IMR-90 (cell line): Measurements from ENCODE around the gene TIAM2. TPM values are rescaled to one million over a fixed set of nuclear protein-coding genes. Genes with fewer than 3 reads are reported as not detected.

ENCODE experiments used
- ATAC-seq: fragments of 200-7000 bp; cut with Tn5 transposase; 2 replicates; pipeline ENCODE4 v1.9.1; 2020; ENCODE audit warnings: low read depth, mild to moderate bottlenecking, moderate library complexity
- BruUV-seq: library from RNA; stranded (reverse); fragments of 400-500 nt; replicated peaks from 2 replicates; lab custom pipeline; 2021; lab: Mats Ljungman, UMichigan
- CTCF ChIA-PET: fragments of 300-600 bp; formaldehyde crosslinking; extraction: SDS; loops from one replicate; lab custom pipeline; 2021; ENCODE audit warnings: antibody characterized with exemption; lab: Yijun Ruan, JAX
- POLR2A ChIA-PET: fragments of 300-600 bp; sonication (Branson Sonifier 250); formaldehyde crosslinking; loops from one replicate; lab custom pipeline; 2022; ENCODE audit warnings: antibody characterized with exemption; ENCODE audit not compliant: unreplicated experiment; lab: Charles Lee
- DNase-seq: peaks from one replicate; pipeline ENCODE4 v3.0.0; 2013
- H2AFZ ChIP-seq: replicated peaks from 2 replicates; pipeline ENCODE3; 2013; ENCODE audit warnings: low read length, mild to moderate bottlenecking; ENCODE audit not compliant: poor library complexity
- H2AK5ac ChIP-seq: 2 replicates; pipeline ENCODE4 v1.6.1; 2013; ENCODE audit warnings: low read depth, low read length, inconsistent platforms
- H2AK9ac ChIP-seq: replicated peaks from 2 replicates; pipeline ENCODE3; 2013; ENCODE audit warnings: mild to moderate bottlenecking, low read depth, low read length, moderate library complexity; ENCODE audit not compliant: poor library complexity
- H2BK120ac ChIP-seq: 2 replicates; pipeline ENCODE4 v1.6.1; 2013; ENCODE audit warnings: low read depth, low read length, inconsistent platforms
- H2BK15ac ChIP-seq: 3 replicates; pipeline ENCODE4 v1.6.1; 2013; ENCODE audit warnings: low read depth, low read length, inconsistent platforms
- H2BK20ac ChIP-seq: 2 replicates; pipeline ENCODE4 v1.6.1; 2013; ENCODE audit warnings: low read depth, mild to moderate bottlenecking, inconsistent platforms, low read length, moderate library complexity
- H2BK5ac ChIP-seq: 2 replicates; pipeline ENCODE4 v1.6.1; 2013; ENCODE audit warnings: mild to moderate bottlenecking, low read depth, low read length, inconsistent platforms; ENCODE audit not compliant: poor library complexity, severe bottlenecking
- H3K14ac ChIP-seq: replicated peaks from 2 replicates; pipeline ENCODE4 v1.6.1; 2013; ENCODE audit warnings: low read depth, low read length, inconsistent platforms
- H3K18ac ChIP-seq: 2 replicates; pipeline ENCODE4 v1.6.1; 2013; ENCODE audit warnings: low read depth, low read length, control low read depth
- H3K23ac ChIP-seq: 2 replicates; pipeline ENCODE4 v1.6.1; 2013; ENCODE audit warnings: low read depth, low read length, inconsistent platforms
- H3K27ac ChIP-seq: 2 replicates; pipeline ENCODE4 v1.5.1; 2013; ENCODE audit warnings: mild to moderate bottlenecking, control low read depth, low read length; ENCODE audit not compliant: insufficient read depth
- H3K27me3 ChIP-seq: 2 replicates; pipeline ENCODE4 v1.6.1; 2013; ENCODE audit warnings: low read length; ENCODE audit not compliant: control insufficient read depth, insufficient read depth
- H3K36me3 ChIP-seq: 2 replicates; pipeline ENCODE4 v1.6.1; 2013; ENCODE audit warnings: low read length, mixed read lengths; ENCODE audit not compliant: control insufficient read depth, insufficient read depth
- H3K4ac ChIP-seq: 2 replicates; pipeline ENCODE4 v1.6.1; 2013; ENCODE audit warnings: low read depth, low read length, inconsistent platforms
- H3K4me1 ChIP-seq: 2 replicates; pipeline ENCODE4 v1.6.1; 2013; ENCODE audit warnings: low read length, mixed read lengths; ENCODE audit not compliant: control insufficient read depth, insufficient read depth
- H3K4me2 ChIP-seq: 2 replicates; pipeline ENCODE4 v1.6.1; 2013; ENCODE audit warnings: low read depth, mild to moderate bottlenecking, control low read depth, low read length, moderate library complexity
- H3K4me3 ChIP-seq: 2 replicates; pipeline ENCODE4 v1.5.1; 2013; ENCODE audit warnings: low read depth, mild to moderate bottlenecking, control low read depth, low read length, moderate library complexity; ENCODE audit not compliant: insufficient read depth
- H3K56ac ChIP-seq: 2 replicates; pipeline ENCODE4 v1.6.1; 2013; ENCODE audit warnings: low read length, inconsistent platforms; ENCODE audit not compliant: insufficient read depth; ENCODE audit errors: extremely low read depth
- H3K79me1 ChIP-seq, 2 experiments: 2 replicates each; pipeline ENCODE4 v1.6.1; 2013; ENCODE audit warnings: low read length in 2 of 2, inconsistent platforms in 1 of 2, low read depth in 1 of 2
- H3K9ac ChIP-seq: 2 replicates; pipeline ENCODE4 v1.6.1; 2013; ENCODE audit warnings: low read depth, low read length, control low read depth
- H3K9me1 ChIP-seq: 2 replicates; pipeline ENCODE4 v1.6.1; 2013; ENCODE audit warnings: low read length, inconsistent platforms; ENCODE audit not compliant: insufficient read depth
- H3K9me3 ChIP-seq: 2 replicates; pipeline ENCODE4 v1.6.1; 2013; ENCODE audit warnings: low read length; ENCODE audit not compliant: control insufficient read depth, insufficient read depth
- H4K20me1 ChIP-seq: 2 replicates; pipeline ENCODE4 v1.6.1; 2013; ENCODE audit warnings: low read length, inconsistent platforms; ENCODE audit not compliant: insufficient read depth
- H4K5ac ChIP-seq: 2 replicates; pipeline ENCODE4 v1.6.1; 2013; ENCODE audit warnings: mild to moderate bottlenecking, low read depth, low read length, control low read depth
- H4K8ac ChIP-seq, 2 experiments: 2 replicates each; pipeline ENCODE4 v1.6.1; 2013; ENCODE audit warnings: low read depth in 2 of 2, low read length in 2 of 2, control low read depth in 1 of 2, inconsistent platforms in 1 of 2
- H4K91ac ChIP-seq: 2 replicates; pipeline ENCODE4 v1.6.1; 2013; ENCODE audit warnings: low read depth, low read length, inconsistent platforms; ENCODE audit not compliant: insufficient read depth
- CTCF ChIP-seq: conservative IDR thresholded peaks from 2 replicates; pipeline ENCODE4 v1.5.1; 2012; ENCODE audit warnings: mild to moderate bottlenecking, low read depth, low read length, improper control_type of control experiment
- ELK1 ChIP-seq: fragments of 150-350 bp; IDR thresholded peaks from 2 replicates; pipeline ENCODE4 v1.6.1; 2016; ENCODE audit warnings: low read depth, mild to moderate bottlenecking, low read length, moderate library complexity, borderline replicate concordance
- MAFK ChIP-seq: IDR thresholded peaks from 2 replicates; pipeline ENCODE4 v1.6.1; 2012; ENCODE audit warnings: low read depth, low read length, improper control_type of control experiment
- MXI1 ChIP-seq: IDR thresholded peaks from 2 replicates; pipeline ENCODE4 v1.6.1; 2012; ENCODE audit warnings: low read depth, mild to moderate bottlenecking, low read length, moderate library complexity, borderline replicate concordance
- NFE2L2 ChIP-seq: fragments of 150-350 bp; IDR thresholded peaks from 2 replicates; pipeline ENCODE4 v1.6.1; 2016; ENCODE audit warnings: low read depth, mild to moderate bottlenecking, low read length
- RAD21 ChIP-seq: IDR thresholded peaks from 2 replicates; pipeline ENCODE4 v1.6.1; 2012; ENCODE audit warnings: low read length, improper control_type of control experiment
- RFX5 ChIP-seq: IDR thresholded peaks from 2 replicates; pipeline ENCODE4 v1.8.0; 2012; ENCODE audit warnings: low read depth, mild to moderate bottlenecking, low read length, moderate library complexity
- SMC3 ChIP-seq: fragments of 150-350 bp; IDR thresholded peaks from 2 replicates; pipeline ENCODE4 v1.6.1; 2016; ENCODE audit warnings: low read depth, mild to moderate bottlenecking, antibody characterized with exemption, low read length, moderate library complexity
- WGBS, 2 experiments: methylation state at CpG; one replicate each; pipeline versions ENCODE4 v1.1.5 to v1.1.7; 2013; ENCODE audit warnings: missing lambda C conversion rate in 2 of 2; ENCODE audit not compliant: insufficient read length in 1 of 2; ENCODE audit errors: extremely low coverage in 2 of 2; 5-methylcytosine and 5-hydroxymethylcytosine counted together
- dilution Hi-C: fragments of 300-500 bp; cut with HindIII; formaldehyde crosslinking; loops from one replicate; pipeline ENCODE4 v1.14.3; 2018; ENCODE audit warnings: low sequenced_read_pairs; ENCODE audit not compliant: unreplicated experiment
- in situ Hi-C: fragments of 300-500 bp; cut with MboI; formaldehyde crosslinking; loops from 3 replicates; pipeline ENCODE4 v1.14.3; 2019; ENCODE audit warnings: low sequenced_read_pairs, inconsistent platforms, mixed read lengths
- intact Hi-C: fragments of 100-400 bp; cut with micrococcal nuclease; formaldehyde crosslinking; loops from 2 replicates; pipeline ENCODE4 v1.10.0; 2022
- polyA plus RNA-seq, 3 experiments: library from polyadenylated mRNA; depleted of rRNA; stranded (reverse); fragments of >200 nt; gene quantifications; 2 replicates each; pipeline ENCODE4 v1.2.3, GENCODE V29; 2012; ENCODE audit warnings: low replicate concordance in 1 of 3
- total RNA-seq: library from RNA; depleted of rRNA; stranded (reverse); fragments of >200 nt; gene quantifications from 2 replicates; pipeline ENCODE4 v1.2.3, GENCODE V29; 2012

Gene TIAM2
- total and polyA plus RNA-seq, 2 of the 4 experiments (the other 2 are of a cell fraction) = 3.1 to 4.7 TPM

DNA sequence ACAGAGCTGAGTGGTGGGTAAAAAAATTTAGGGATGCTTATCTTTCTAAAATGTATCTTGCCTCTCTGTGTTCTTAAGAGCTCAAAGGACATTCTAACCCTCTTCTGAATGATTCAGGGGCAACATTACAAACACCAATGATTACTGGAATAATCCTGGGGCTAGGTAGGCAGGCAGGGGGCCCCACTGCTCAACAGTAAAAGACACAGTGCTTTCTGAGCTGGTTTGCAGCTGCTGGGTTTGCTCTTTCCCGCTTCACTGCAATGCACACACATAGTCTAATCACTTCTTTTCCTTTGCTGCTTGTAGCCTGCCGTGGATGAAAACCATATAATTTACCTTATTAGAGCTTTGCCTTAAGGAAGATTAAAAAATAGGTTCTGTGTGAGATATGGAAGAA lies 292.6 kb downstream of the TIAM2 start:
- no peaks in the 10 kb centered on the region for H3K4me1 ChIP-seq
- H3K14ac ChIP-seq = no peak overlapping the region
- no peak overlapping the region for H2BK20ac ChIP-seq
- no peak overlapping the region for H3K23ac ChIP-seq
- H2AK5ac ChIP-seq = no peak overlapping the region
- H2BK5ac ChIP-seq = no peak overlapping the region
- no peak overlapping the region for H3K9ac ChIP-seq
- no peak overlapping the region for H2AK9ac ChIP-seq
- no peak for ATAC-seq
- no peak overlapping the region for H4K8ac ChIP-seq
- in situ Hi-C loops (no loop called here), intact Hi-C loops (no loop called here), dilution Hi-C loops (no loop called here)
- no peak overlapping the region for H2BK120ac ChIP-seq
- no peaks in the 10 kb centered on the region for H3K27me3 ChIP-seq
- POLR2A ChIA-PET = no interaction called here
- no peak for DNase-seq
- peaks cover 5% of the 10 kb centered on the region; the same call in 1 of the 2 replicates for H3K9me1 ChIP-seq
- CTCF ChIA-PET = interaction anchor here (0.9 to 1.0 kb wide), 2 partner anchors 10 to 20 kb away, joined by 4 to 5 read pairs; no protein-coding TSS in a partner anchor
- no peak overlapping the region for H3K56ac ChIP-seq
- no peak for TF ChIP-seq NFE2L2
- TF ChIP-seq RAD21 = no peak
- no peak for TF ChIP-seq ELK1
- no peak for TF ChIP-seq SMC3
- TF ChIP-seq CTCF = no peak
- no peak for TF ChIP-seq MXI1
- TF ChIP-seq MAFK = no peak
- no peak for TF ChIP-seq RFX5
- no peak overlapping the region for H3K4me3 ChIP-seq
- H3K9me3 ChIP-seq = no peaks in the 10 kb centered on the region
- H4K5ac ChIP-seq = no peak overlapping the region
- no peak overlapping the region for H4K91ac ChIP-seq
- H3K18ac ChIP-seq = no peak overlapping the region
- H3K4me2 ChIP-seq = no peak overlapping the region
- peaks cover 13% of the 10 kb centered on the region for H3K36me3 ChIP-seq
- no CpG with 5 or more reads among the region's 2 CpGs for WGBS, 2 experiments
- H3K27ac ChIP-seq = no peak overlapping the region
- peaks cover 13 to 24% of the 10 kb centered on the region in 2 experiments for H3K79me1 ChIP-seq
- no peak overlapping the region for H3K4ac ChIP-seq
- H2AFZ ChIP-seq = no peak overlapping the region
- BruUV-seq = no TSS peak
- no peaks in the 10 kb centered on the region for H4K20me1 ChIP-seq
- no peak overlapping the region for H2BK15ac ChIP-seq
